Astrocyte of the spinal cord (primary cell): ENCODE results near the gene DNAAF8.

Experiments
- DNase-seq: peaks from one replicate; pipeline ENCODE4 v3.0.0; 2011; ENCODE audit warnings: low read depth, low spot score
- H3K4me3 ChIP-seq: 2 replicates; pipeline ENCODE4 v1.5.1; 2011; ENCODE audit warnings: low read depth, mild to moderate bottlenecking, low read length, moderate library complexity
- CTCF ChIP-seq: IDR thresholded peaks from 2 replicates; pipeline ENCODE4 v1.5.1; 2012; ENCODE audit warnings: low read depth, mild to moderate bottlenecking, low read length, inconsistent platforms
- in situ Hi-C: cut with HindIII; loops from 2 replicates; pipeline ENCODE4 v1.10.0; 2017; ENCODE audit warnings: low sequenced_read_pairs

DNAAF8 gene

GRCh38 chr16:4792951-4793513 lies 58.7 kb downstream of the DNAAF8 start:
- in situ Hi-C loops: no loop called here
- TF ChIP-seq CTCF: no peak
- no peak overlapping the region for H3K4me3 ChIP-seq
- DNase-seq: no peak

DNA sequence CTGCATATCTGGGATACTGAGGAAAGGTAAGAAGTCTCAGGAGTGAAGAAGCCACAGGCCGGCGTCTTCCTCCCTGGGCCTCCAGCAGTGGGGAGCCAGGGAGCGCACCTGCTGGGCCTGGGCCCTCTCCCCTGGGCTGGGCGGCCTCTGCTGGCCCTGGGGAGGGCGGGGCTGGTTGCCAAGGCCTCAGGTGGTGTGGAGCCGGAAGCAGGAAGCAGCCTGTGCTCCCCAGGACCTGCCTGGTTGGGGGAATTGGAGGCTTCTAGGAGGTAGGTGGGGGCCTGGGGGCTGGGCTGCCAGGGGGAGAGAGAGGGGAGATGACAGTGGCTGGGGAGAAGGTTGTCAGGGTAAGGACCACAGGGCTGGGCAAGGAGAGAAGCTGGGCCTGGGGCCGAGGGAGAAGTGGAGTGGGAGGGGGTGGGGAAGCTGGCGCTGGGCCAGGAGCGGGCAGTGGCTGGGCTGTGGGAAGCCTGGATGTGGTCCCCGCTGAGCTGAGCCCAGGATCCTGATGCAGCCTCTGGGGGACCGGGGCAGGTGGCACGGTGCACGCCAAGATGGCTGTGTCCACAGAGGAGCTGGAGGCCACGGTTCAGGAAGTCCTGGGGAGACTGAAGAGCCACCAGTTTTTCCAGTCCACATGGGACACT lies 61.0 kb downstream of the DNAAF8 start, which contains the start of gene SMIM22:
Gene SMIM22 (plus strand): TSS at position 189 of the 647 bp plus-strand sequence. CDS start 366 bp downstream, at position 555.
- in situ Hi-C loops: no loop called here
- no peak for DNase-seq
- no peak within 1 kb of the TSS for H3K4me3 ChIP-seq
- TF ChIP-seq CTCF: no peak

- no peak for TF ChIP-seq CTCF
- H3K4me3 ChIP-seq: no peak overlapping the region
- no peak for DNase-seq
- in situ Hi-C loops: no loop called here
Observed at GRCh38 chr16:4795828-4796572, 61.7 kb downstream of the DNAAF8 start.

- DNase-seq: no peak
- TF ChIP-seq CTCF: no peak
- in situ Hi-C loops: no loop called here
- H3K4me3 ChIP-seq: no peak overlapping the region
Observed at GRCh38 chr16:4796982-4797804, 62.9 kb downstream of the DNAAF8 start.

DNA sequence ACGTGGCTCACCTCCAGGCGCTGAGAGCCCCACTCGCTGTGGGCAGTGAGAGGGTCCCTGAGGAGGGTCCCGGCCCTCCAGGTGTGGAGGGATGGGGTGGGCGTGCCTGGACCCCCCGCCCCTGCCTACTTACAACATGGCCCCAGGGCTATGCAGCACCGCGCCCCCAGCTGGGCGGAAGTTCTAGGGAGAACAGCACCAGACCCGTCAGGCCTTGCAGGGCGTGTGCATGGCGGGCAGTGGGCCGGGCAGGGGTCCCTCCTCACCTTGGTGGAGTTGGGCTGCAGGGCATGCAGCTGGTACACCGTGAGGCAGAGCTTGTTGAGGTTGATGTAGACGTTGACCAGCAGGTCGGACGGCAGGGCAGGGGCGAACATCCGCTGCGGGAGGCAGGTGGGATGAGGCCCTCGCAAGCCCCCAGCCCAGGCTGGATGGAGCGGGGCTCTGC lies 63.5 kb downstream of the DNAAF8 start:
- no peak overlapping the region for H3K4me3 ChIP-seq
- in situ Hi-C loops: no loop called here
- DNase-seq: no peak
- no peak for TF ChIP-seq CTCF

- in situ Hi-C loops: no loop called here
- no peak for DNase-seq
Observed at GRCh38 chr16:4798456-4798855, 64.1 kb downstream of the DNAAF8 start.

More at GRCh38 chr16:4798456-4798855, 64.1 kb downstream of the DNAAF8 start:
- TF ChIP-seq CTCF: no peak
- no peak overlapping the region for H3K4me3 ChIP-seq
